Endodermal cell (in vitro differentiated cells): ENCODE measurements around the gene CFB. TPM values are rescaled to one million over a fixed set of nuclear protein-coding genes. Genes with fewer than 3 reads are reported as not detected.

Experiments
- DNase-seq: peaks from one replicate; pipeline ENCODE4 v3.0.0-alpha.2; 2017
- H3K27ac ChIP-seq: 2 replicates; pipeline ENCODE4 v1.5.1; 2013; ENCODE audit warnings: mild to moderate bottlenecking, low read depth, low read length, moderate library complexity
- H3K27me3 ChIP-seq: 2 replicates; pipeline ENCODE4 v1.6.1; 2013; ENCODE audit warnings: mild to moderate bottlenecking, low read length, moderate library complexity; ENCODE audit not compliant: insufficient read depth, control insufficient read depth, poor library complexity, severe bottlenecking
- H3K36me3 ChIP-seq: 2 replicates; pipeline ENCODE4 v1.7.0; 2013; ENCODE audit warnings: mild to moderate bottlenecking, low read length, moderate library complexity; ENCODE audit not compliant: control insufficient read depth, insufficient read depth
- H3K4me1 ChIP-seq: one replicate; pipeline ENCODE4 v1.7.0; 2013; ENCODE audit warnings: low read length; ENCODE audit not compliant: control insufficient read depth, insufficient read depth
- H3K4me3 ChIP-seq: 2 replicates; pipeline ENCODE4 v1.5.1; 2013; ENCODE audit warnings: mild to moderate bottlenecking, low read length, moderate library complexity
- H3K9ac ChIP-seq: 2 replicates; pipeline ENCODE4 v1.6.1; 2013; ENCODE audit warnings: mild to moderate bottlenecking, low read length, moderate library complexity; ENCODE audit not compliant: poor library complexity, severe bottlenecking; ENCODE audit errors: extremely low read depth
- H3K9me3 ChIP-seq: 2 replicates; pipeline ENCODE4 v1.6.1; 2013; ENCODE audit warnings: mild to moderate bottlenecking, low read length, moderate library complexity; ENCODE audit not compliant: control insufficient read depth
- H3K27ac Mint-ChIP-seq: 2 replicates; pipeline ENCODE4 v1.8.0; 2020; ENCODE audit warnings: mixed read lengths
- H3K27me3 Mint-ChIP-seq: 2 replicates; pipeline ENCODE4 v1.8.0; 2021; ENCODE audit warnings: mild to moderate bottlenecking, mixed read lengths; ENCODE audit not compliant: insufficient read depth
- H3K36me3 Mint-ChIP-seq: 2 replicates; pipeline ENCODE4 v1.8.0; 2020; ENCODE audit warnings: low read depth, mixed read lengths
- H3K4me1 Mint-ChIP-seq: 2 replicates; pipeline ENCODE4 v1.8.0; 2020; ENCODE audit warnings: mixed read lengths
- H3K4me3 Mint-ChIP-seq: 2 replicates; pipeline ENCODE4 v1.8.0; 2020; ENCODE audit warnings: mild to moderate bottlenecking, moderate library complexity, mixed read lengths
- H3K9me3 Mint-ChIP-seq: 2 replicates; pipeline ENCODE4 v1.8.0; 2020; ENCODE audit warnings: mild to moderate bottlenecking, mixed read lengths
- WGBS, 2 experiments: methylation state at CpG; one replicate each; pipeline versions ENCODE4 v1.1.5 to v1.1.7; 2013; ENCODE audit warnings: missing lambda C conversion rate in 2 of 2, mixed read lengths in 1 of 2; ENCODE audit not compliant: insufficient coverage in 1 of 2, insufficient read length in 1 of 2; 5-methylcytosine and 5-hydroxymethylcytosine counted together
- total RNA-seq, 2 donors: library from RNA; stranded (reverse); fragmentation: NEBNext Ultra II Directional in 1 of 2; extraction: Animal tissue kit (Norgen Biotek cat#: 25700) in 1 of 2; gene quantifications; 2 replicates in 1 of 2; 3 replicates in 1 of 2; pipeline ENCODE4 v1.2.1, GENCODE V29; 2021
- TF ChIP-seq, protein P1 (sequence below): fragments of 200-600 bp; sonication (generic); conservative IDR thresholded peaks from 2 replicates; pipeline ENCODE4 v1.5.0; 2021; ENCODE audit warnings: antibody characterized with exemption, mild to moderate bottlenecking

CFB gene
- total RNA-seq, 2 donors from 2014 or later = 0.51 to 0.66 TPM

DNA sequence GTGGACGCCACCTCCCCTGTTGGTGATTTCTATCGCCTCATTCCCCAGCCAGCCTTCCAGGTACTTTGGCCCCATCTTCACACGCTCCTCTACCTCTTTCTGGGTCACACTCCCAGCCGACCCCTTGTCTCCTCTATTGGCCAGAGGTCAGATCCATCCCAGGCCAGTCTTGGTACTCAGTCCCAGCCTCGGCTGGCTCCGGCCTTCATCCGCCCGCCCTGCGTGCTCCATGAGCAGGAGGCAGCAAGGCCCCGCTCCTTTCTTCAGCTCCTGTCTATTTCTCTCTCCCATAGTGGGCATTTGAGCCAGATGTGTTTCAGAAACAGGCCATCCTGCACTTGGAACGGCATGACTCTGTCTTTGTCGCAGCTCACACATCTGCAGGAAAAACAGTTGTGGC lies 15.7 kb downstream of the CFB start:
- no peak for DNase-seq
- no peak overlapping the region for H3K27ac ChIP-seq
- Mint-ChIP-seq H3K27ac (no peak overlapping the region), H3K4me3 (no peak overlapping the region), H3K27me3 (no peaks in the 10 kb centered on the region), H3K4me1 (peaks cover 5% of the 10 kb centered on the region), H3K9me3 (no peaks in the 10 kb centered on the region), H3K36me3 (peaks cover 55% of the 10 kb centered on the region)
- no peaks in the 10 kb centered on the region for H3K27me3 ChIP-seq
- 89 to 91% methylated on average over 12 of the region's 12 CpGs for WGBS, 2 experiments
- no peak overlapping the region for H3K9ac ChIP-seq
- no peaks in the 10 kb centered on the region for H3K9me3 ChIP-seq
- peaks cover 65% of the 10 kb centered on the region for H3K36me3 ChIP-seq
- TF ChIP-seq, protein P1, sequence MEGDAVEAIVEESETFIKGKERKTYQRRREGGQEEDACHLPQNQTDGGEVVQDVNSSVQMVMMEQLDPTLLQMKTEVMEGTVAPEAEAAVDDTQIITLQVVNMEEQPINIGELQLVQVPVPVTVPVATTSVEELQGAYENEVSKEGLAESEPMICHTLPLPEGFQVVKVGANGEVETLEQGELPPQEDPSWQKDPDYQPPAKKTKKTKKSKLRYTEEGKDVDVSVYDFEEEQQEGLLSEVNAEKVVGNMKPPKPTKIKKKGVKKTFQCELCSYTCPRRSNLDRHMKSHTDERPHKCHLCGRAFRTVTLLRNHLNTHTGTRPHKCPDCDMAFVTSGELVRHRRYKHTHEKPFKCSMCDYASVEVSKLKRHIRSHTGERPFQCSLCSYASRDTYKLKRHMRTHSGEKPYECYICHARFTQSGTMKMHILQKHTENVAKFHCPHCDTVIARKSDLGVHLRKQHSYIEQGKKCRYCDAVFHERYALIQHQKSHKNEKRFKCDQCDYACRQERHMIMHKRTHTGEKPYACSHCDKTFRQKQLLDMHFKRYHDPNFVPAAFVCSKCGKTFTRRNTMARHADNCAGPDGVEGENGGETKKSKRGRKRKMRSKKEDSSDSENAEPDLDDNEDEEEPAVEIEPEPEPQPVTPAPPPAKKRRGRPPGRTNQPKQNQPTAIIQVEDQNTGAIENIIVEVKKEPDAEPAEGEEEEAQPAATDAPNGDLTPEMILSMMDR = no peak
- H3K4me1 ChIP-seq = peaks cover 6% of the 10 kb centered on the region
- H3K4me3 ChIP-seq = no peak overlapping the region

DNA sequence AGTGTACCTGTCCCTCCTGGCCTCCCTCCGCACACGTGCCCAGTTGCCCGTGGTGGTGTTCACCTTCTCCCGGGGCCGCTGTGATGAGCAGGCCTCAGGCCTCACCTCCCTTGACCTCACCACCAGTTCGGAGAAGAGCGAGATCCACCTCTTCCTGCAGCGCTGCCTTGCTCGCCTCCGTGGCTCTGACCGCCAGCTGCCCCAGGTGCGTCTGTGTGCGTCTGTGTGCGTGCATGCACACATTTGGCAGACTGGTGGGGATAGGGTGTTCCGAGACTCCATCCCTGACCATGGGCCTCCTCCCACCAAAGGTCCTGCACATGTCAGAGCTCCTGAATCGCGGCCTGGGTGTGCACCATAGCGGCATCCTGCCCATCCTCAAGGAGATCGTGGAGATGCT lies 18.0 kb downstream of the CFB start:
- WGBS, 2 experiments = 96 to 98% methylated on average over 6 to 19 of the region's 19 CpGs
- no peaks in the 10 kb centered on the region for H3K9me3 Mint-ChIP-seq
- no peaks in the 10 kb centered on the region for H3K9me3 ChIP-seq
- H3K4me3 ChIP-seq = no peak overlapping the region
- H3K27me3 Mint-ChIP-seq = no peaks in the 10 kb centered on the region
- TF ChIP-seq, protein P1 = no peak
- DNase-seq = no peak
- peaks cover 6% of the 10 kb centered on the region for H3K4me1 ChIP-seq
- H3K27ac ChIP-seq = no peak overlapping the region
- no peak overlapping the region for H3K27ac Mint-ChIP-seq
- no peak overlapping the region for H3K4me3 Mint-ChIP-seq
- no peaks in the 10 kb centered on the region for H3K27me3 ChIP-seq
- peaks cover 73% of the 10 kb centered on the region for H3K36me3 Mint-ChIP-seq
- peaks cover 5% of the 10 kb centered on the region for H3K4me1 Mint-ChIP-seq
- peaks cover 63% of the 10 kb centered on the region for H3K36me3 ChIP-seq
- no peak overlapping the region for H3K9ac ChIP-seq

DNA sequence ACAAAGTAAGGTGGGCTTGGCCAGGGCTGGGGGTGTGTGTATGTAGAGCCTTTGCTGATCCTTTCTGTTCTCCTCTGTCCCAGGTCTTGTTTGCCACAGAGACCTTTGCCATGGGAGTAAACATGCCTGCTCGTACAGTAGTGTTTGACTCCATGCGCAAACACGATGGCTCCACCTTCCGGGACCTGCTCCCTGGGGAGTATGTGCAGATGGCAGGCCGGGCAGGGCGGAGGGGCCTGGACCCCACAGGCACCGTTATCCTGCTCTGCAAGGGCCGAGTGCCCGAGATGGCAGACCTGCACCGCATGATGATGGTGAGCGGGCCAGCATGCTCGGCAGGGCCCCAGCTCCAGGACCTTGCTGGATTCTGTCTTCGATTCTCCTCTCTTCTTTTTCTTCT lies 19.8 kb downstream of the CFB start:
- Mint-ChIP-seq H3K4me1 (no peaks in the 10 kb centered on the region), H3K27ac (no peak overlapping the region), H3K36me3 (peaks cover 83% of the 10 kb centered on the region), H3K9me3 (no peaks in the 10 kb centered on the region), H3K4me3 (no peak overlapping the region), H3K27me3 (no peaks in the 10 kb centered on the region)
- H3K9ac ChIP-seq = no peak overlapping the region
- H3K27ac ChIP-seq = no peak overlapping the region
- H3K27me3 ChIP-seq = no peaks in the 10 kb centered on the region
- TF ChIP-seq, protein P1 = no peak
- WGBS, 2 experiments = 92 to 100% methylated on average over 4 to 13 of the region's 13 CpGs
- peaks cover 1% of the 10 kb centered on the region for H3K4me1 ChIP-seq
- H3K36me3 ChIP-seq = peaks cover 69% of the 10 kb centered on the region
- no peak for DNase-seq
- no peaks in the 10 kb centered on the region for H3K9me3 ChIP-seq
- no peak overlapping the region for H3K4me3 ChIP-seq
